ENCODE data around the gene GNB4.

DNA sequence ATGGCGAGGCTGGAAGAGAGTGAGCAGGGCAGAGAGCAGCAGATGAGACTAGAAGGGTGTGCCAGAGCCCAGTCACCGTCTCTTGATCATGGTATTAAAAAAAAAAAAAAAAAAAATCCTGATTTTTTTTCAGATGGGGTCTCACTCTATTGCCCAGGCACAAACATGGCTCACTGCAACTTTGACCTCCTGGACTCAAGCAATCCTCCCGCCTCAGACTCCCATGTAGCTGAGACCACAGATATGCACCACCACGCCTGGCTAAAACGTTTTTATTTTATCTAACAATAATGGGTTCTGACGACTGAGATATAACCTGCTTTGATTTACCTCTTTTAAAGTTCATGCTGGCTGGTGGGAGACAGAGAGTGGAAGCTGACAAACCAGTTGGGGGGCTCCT, 4.0 kb downstream of the GNB4 start:
- TF ChIP-seq, protein P1, sequence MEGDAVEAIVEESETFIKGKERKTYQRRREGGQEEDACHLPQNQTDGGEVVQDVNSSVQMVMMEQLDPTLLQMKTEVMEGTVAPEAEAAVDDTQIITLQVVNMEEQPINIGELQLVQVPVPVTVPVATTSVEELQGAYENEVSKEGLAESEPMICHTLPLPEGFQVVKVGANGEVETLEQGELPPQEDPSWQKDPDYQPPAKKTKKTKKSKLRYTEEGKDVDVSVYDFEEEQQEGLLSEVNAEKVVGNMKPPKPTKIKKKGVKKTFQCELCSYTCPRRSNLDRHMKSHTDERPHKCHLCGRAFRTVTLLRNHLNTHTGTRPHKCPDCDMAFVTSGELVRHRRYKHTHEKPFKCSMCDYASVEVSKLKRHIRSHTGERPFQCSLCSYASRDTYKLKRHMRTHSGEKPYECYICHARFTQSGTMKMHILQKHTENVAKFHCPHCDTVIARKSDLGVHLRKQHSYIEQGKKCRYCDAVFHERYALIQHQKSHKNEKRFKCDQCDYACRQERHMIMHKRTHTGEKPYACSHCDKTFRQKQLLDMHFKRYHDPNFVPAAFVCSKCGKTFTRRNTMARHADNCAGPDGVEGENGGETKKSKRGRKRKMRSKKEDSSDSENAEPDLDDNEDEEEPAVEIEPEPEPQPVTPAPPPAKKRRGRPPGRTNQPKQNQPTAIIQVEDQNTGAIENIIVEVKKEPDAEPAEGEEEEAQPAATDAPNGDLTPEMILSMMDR (IDR thresholded peaks at IDR 0.05; ENCODE audit: extremely low read depth in 1 of 2, insufficient read depth in 1 of 2, low read depth in 1 of 2, low read length in 2 of 2) = no peak
- TF ChIP-seq, protein P2, sequence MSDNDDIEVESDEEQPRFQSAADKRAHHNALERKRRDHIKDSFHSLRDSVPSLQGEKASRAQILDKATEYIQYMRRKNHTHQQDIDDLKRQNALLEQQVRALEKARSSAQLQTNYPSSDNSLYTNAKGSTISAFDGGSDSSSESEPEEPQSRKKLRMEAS (IDR thresholded peaks at IDR 0.05; ENCODE audit: insufficient read depth, insufficient read length) = no peak
- no peak for TF ChIP-seq EZH2 (IDR thresholded peaks at IDR 0.05; ENCODE audit: borderline replicate concordance, low read depth, low read length, severe bottlenecking)
- TF ChIP-seq POLR2AphosphoS5 (IDR thresholded peaks at IDR 0.05; ENCODE audit: insufficient read depth, low read depth, low read length) = no peak
- no peak for TF ChIP-seq JUN (IDR thresholded peaks at IDR 0.05; ENCODE audit: borderline replicate concordance, insufficient read depth, insufficient read length, low read depth)

Data from endothelial cell of umbilical vein (primary cell).